Adrenal gland (tissue), 12 donors: ENCODE data around the gene GRAP2. TPM values are rescaled to one million over a fixed set of nuclear protein-coding genes. Genes with fewer than 3 reads are reported as not detected.

Source experiments
- DNase-seq, 7 donors: peaks; one replicate each; pipeline ENCODE4 v3.0.0-alpha.2; 2019 to 2020
- H3K27ac ChIP-seq, 5 donors: fragments of 200-600 bp; sonication (generic) in 4 of 5; 1 replicate in 3 of 5; 2 replicates in 2 of 5; pipeline versions ENCODE4 v1.5.1 to v1.8.0; 2016 to 2020; ENCODE audit warnings: mild to moderate bottlenecking in 1 of 5
- H3K27me3 ChIP-seq: fragments of 200-600 bp; 2 replicates; pipeline ENCODE4 v1.8.0; 2021
- H3K36me3 ChIP-seq, 2 donors: fragments of 200-600 bp; replicated peaks in 1 of 2; 1 replicate in 1 of 2; 2 replicates in 1 of 2; pipeline versions ENCODE4 v1.5.1 to v1.8.0; 2018 to 2022
- H3K4me1 ChIP-seq, 2 donors: fragments of 200-600 bp; replicated peaks in 1 of 2; 1 replicate in 1 of 2; 2 replicates in 1 of 2; pipeline versions ENCODE4 v1.5.1 to v1.8.0; 2018 to 2021
- H3K4me3 ChIP-seq, 4 donors: fragments of 200-600 bp; sonication (generic) in 3 of 4; one replicate each; pipeline ENCODE4 v1.5.1; 2016 to 2018
- H3K9me3 ChIP-seq, 3 donors: fragments of 200-600 bp; sonication (generic) in 1 of 3; replicated peaks in 1 of 3; 1 replicate in 2 of 3; 2 replicates in 1 of 3; pipeline versions ENCODE4 v1.5.1 to v1.8.0; 2016 to 2021
- CTCF ChIP-seq, 6 experiments: fragments of 450-650 bp in 4 of 6; fragments of 200-600 bp in 2 of 6; sonication (generic) in 1 of 6; IDR thresholded peaks; 1 replicate in 5 of 6; 2 replicates in 1 of 6; pipeline versions ENCODE4 v1.5.1 to v1.8.0; 2016 to 2021; ENCODE audit warnings: antibody characterized with exemption in 6 of 6, mild to moderate bottlenecking in 2 of 6, moderate library complexity in 1 of 6
- POLR2A ChIP-seq, 2 donors: fragments of 450-650 bp; IDR thresholded peaks; one replicate each; pipeline ENCODE4 v1.6.1; 2017; ENCODE audit warnings: antibody characterized with exemption in 2 of 2, mild to moderate bottlenecking in 2 of 2, moderate library complexity in 1 of 2
- WGBS, 4 donors: extraction: QIAGEN DNeasy Blood & Tissue Kit in 2 of 4; methylation state at CpG; one replicate each; pipeline versions ENCODE4 v1.1.5 to v1.1.7; 2013 to 2017; 5-methylcytosine and 5-hydroxymethylcytosine counted together
- intact Hi-C, 2 donors: fragments of 100-400 bp; cut with DNase I; formaldehyde crosslinking; loops; one replicate each; pipeline versions ENCODE4 v1.14.1 to v1.15.0; 2022 to 2023
- polyA plus RNA-seq, 3 donors: library from polyadenylated mRNA; stranded (reverse); fragments of 200-250 nt in 2 of 3; fragments of 350-450 nt in 1 of 3; fragmentation: Illumina TruSeq in 1 of 3; extraction: RNeasy Lipid Tissue Mini Kit (QIAGEN cat#74804) in 1 of 3; gene quantifications; one replicate each; pipeline ENCODE4 v1.2.3, GENCODE V29; 2013 to 2014
- total RNA-seq, 9 donors: library from RNA; depleted of rRNA in 4 of 9; stranded (reverse); fragments of >200 nt in 4 of 9; fragments of 120-200 nt in 1 of 9; fragmentation: NEBNext Ultra II Directional in 1 of 9; extraction: Animal tissue kit (Norgen Biotek cat#: 25700) in 1 of 9; gene quantifications; one replicate each; pipeline versions ENCODE4 v1.1.0 to v1.2.4, GENCODE V29; 2013 to 2023
- donor health status: healthy with polysubstance abuse.
- donor health status: Bipolar disorder and iron deficiency.
- donor health status: DM: yes; HTN: yes; CAD: no.
- donor health status: DM: no; HTN: no; CAD: no.
- donor health status: DM: no; HTN: no; CAD: no.
- donor health status: DM: yes; HTN: yes; CAD: no.

The GRAP2 gene
- total and polyA plus RNA-seq, 12 donors: 0.28 to 1.7 (median 0.61) TPM; not detected in 1

- no peak overlapping the region for H3K27ac ChIP-seq
- TF ChIP-seq CTCF (IDR thresholded peaks at IDR 0.05) (no peak), POLR2A (IDR thresholded peaks at IDR 0.05) (no peak)
- no peak overlapping the region for H3K4me3 ChIP-seq
- no peaks in the 10 kb centered on the region for H3K9me3 ChIP-seq
- WGBS, 4 donors: 76 to 84% (median 78%) methylated on average over 13 of the region's 13 CpGs
- intact Hi-C loops: no loop called here
- no peaks in the 10 kb centered on the region for H3K36me3 ChIP-seq
- peak in 1 of 7 donors; percentile 10 for DNase-seq
- no peaks in the 10 kb centered on the region for H3K4me1 ChIP-seq
- H3K27me3 ChIP-seq: peaks cover 4% of the 10 kb centered on the region
Measured at GRCh38 chr22:39960791-39961746, 60.2 kb downstream of the GRAP2 start.

GRCh38 chr22:39962071-39962470, 61.2 kb downstream of the GRAP2 start:
- Histone ChIP-seq H3K4me3 (no peak overlapping the region), H3K4me1 (no peaks in the 10 kb centered on the region), H3K27ac (no peak overlapping the region), H3K36me3 (no peaks in the 10 kb centered on the region), H3K9me3 (no peaks in the 10 kb centered on the region), H3K27me3 (peaks cover 4% of the 10 kb centered on the region)
- 87 to 91% (median 89%) methylated on average over 9 of the region's 9 CpGs for WGBS, 4 donors
- intact Hi-C loops: no loop called here
- no peak for DNase-seq
- TF ChIP-seq POLR2A (IDR thresholded peaks at IDR 0.05) (no peak), CTCF (IDR thresholded peaks at IDR 0.05) (no peak)

GRCh38 chr22:39965748-39966147, 64.9 kb downstream of the GRAP2 start:
- intact Hi-C loops: no loop called here
- Histone ChIP-seq H3K9me3 (no peaks in the 10 kb centered on the region), H3K4me1 (no peaks in the 10 kb centered on the region), H3K27ac (no peak overlapping the region), H3K4me3 (no peak overlapping the region), H3K27me3 (peaks cover 4% of the 10 kb centered on the region), H3K36me3 (no peaks in the 10 kb centered on the region)
- DNase-seq: no peak
- TF ChIP-seq CTCF (IDR thresholded peaks at IDR 0.05): no peak
- no peak for TF ChIP-seq POLR2A (IDR thresholded peaks at IDR 0.05)
- WGBS, 4 donors: 58 to 68% (median 65%) methylated on average over 5 of the region's 5 CpGs

- no peak overlapping the region for H3K27ac ChIP-seq
- no peaks in the 10 kb centered on the region for H3K36me3 ChIP-seq
- no peak for DNase-seq
- H3K4me3 ChIP-seq: no peak overlapping the region
- H3K27me3 ChIP-seq: peaks cover 5% of the 10 kb centered on the region
- WGBS, 4 donors: 72 to 92% (median 86%) methylated on average over 2 of the region's 2 CpGs
- H3K4me1 ChIP-seq: no peaks in the 10 kb centered on the region
- intact Hi-C loops: no loop called here
- no peaks in the 10 kb centered on the region for H3K9me3 ChIP-seq
- TF ChIP-seq POLR2A (IDR thresholded peaks at IDR 0.05) (no peak), CTCF (IDR thresholded peaks at IDR 0.05) (no peak)
Measured at GRCh38 chr22:39966470-39966869, 65.6 kb downstream of the GRAP2 start.
